GM13977 (cell line): ENCODE data around the gene HDAC9.

Experiments used
- DNase-seq: peaks from one replicate; pipeline ENCODE4 v3.0.0; 2012; ENCODE audit warnings: low spot score
- CTCF ChIP-seq: IDR thresholded peaks from 2 replicates; pipeline ENCODE4 v1.5.1; 2012; ENCODE audit warnings: mild to moderate bottlenecking, control low read depth; ENCODE audit not compliant: insufficient read depth; ENCODE audit errors: extremely low read depth, missing control alignments
- in situ Hi-C: fragments of 300-500 bp; cut with MboI; formaldehyde crosslinking; loops from one replicate; pipeline ENCODE4 v1.12.0; 2022; ENCODE audit warnings: low sequenced_read_pairs, low pct_unique_long_range_greater_than_20kb, mixed read lengths, inconsistent platforms; ENCODE audit not compliant: unreplicated experiment

HDAC9 gene

DNA sequence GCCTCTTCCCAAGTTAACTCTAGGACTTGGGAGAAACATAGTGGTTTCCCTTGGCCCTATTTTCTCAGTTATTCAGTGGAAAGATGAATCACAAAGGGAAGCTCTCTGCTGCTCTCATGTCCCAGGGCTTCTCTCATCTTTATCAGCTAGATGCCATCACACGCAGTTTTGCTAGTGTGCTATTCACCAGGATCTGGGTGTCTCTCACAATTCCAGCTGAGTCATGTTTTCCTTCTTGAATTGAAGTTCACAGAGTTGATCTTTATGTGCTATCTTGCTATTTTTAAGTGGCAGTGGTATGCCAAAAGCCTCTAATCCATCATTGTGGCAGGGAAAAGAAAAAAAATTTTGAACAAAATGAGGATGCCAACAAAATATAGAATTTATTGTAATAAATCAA lies 520.6 kb downstream of the HDAC9 start:
- in situ Hi-C loops: no loop called here
- no peak for DNase-seq
- no peak for TF ChIP-seq CTCF

- no peak for TF ChIP-seq CTCF
- no peak for DNase-seq
- in situ Hi-C loops: no loop called here
Observed at GRCh38 chr7:19017374-19017773, 521.8 kb downstream of the HDAC9 start.

GRCh38 chr7:19020062-19020461 lies 524.5 kb downstream of the HDAC9 start:
- no peak for DNase-seq
- in situ Hi-C loops: no loop called here
- no peak for TF ChIP-seq CTCF

- no peak for DNase-seq
- TF ChIP-seq CTCF: no peak
- in situ Hi-C loops: no loop called here
Observed at GRCh38 chr7:19020711-19021110, 525.2 kb downstream of the HDAC9 start.

GRCh38 chr7:19023477-19023876 lies 527.9 kb downstream of the HDAC9 start:
- DNase-seq: no peak
- in situ Hi-C loops: no loop called here
- no peak for TF ChIP-seq CTCF

- no peak for DNase-seq
- in situ Hi-C loops: no loop called here
- no peak for TF ChIP-seq CTCF
Observed at GRCh38 chr7:19024261-19024660, 528.7 kb downstream of the HDAC9 start.

GRCh38 chr7:19026888-19027287 lies 531.3 kb downstream of the HDAC9 start:
- no peak for TF ChIP-seq CTCF
- in situ Hi-C loops: no loop called here
- DNase-seq: no peak
